Measurements from ENCODE around the gene MCUB.

GRCh38 chr4:109673303-109673702, 113.3 kb downstream of the MCUB start:
- no peak for TF ChIP-seq CTCF (conservative IDR thresholded peaks at IDR 0.05 in 1 of 2, IDR thresholded peaks at IDR 0.05 in 1 of 2; ENCODE audit: low read depth in 1 of 2, low read length in 2 of 2)
- TF ChIP-seq EZH2 (IDR thresholded peaks at IDR 0.05; ENCODE audit: low read length, missing control alignments) = no peak

Measured in fibroblast of lung (primary cell).